GM03348 (cell line): ENCODE results near the gene GPRIN2.
"Not testable (repeated sequence)": the region's sequence is repeated elsewhere in the genome, so short reads cannot be mapped to it uniquely, and the experiment has no call there.

Experiments
- DNase-seq: peaks from one replicate; pipeline ENCODE4 v3.0.0; 2012; ENCODE audit warnings: low spot score

The GPRIN2 gene

GRCh38 chr10:46520941-46521340 lies 35.5 kb downstream of the GPRIN2 start:
- DNase-seq, result no peak

- DNase-seq, result no peak
These were observed 36.1 kb downstream of the GPRIN2 start for GRCh38 chr10:46520381-46520780.

- no peak for DNase-seq
These were observed 38.3 kb downstream of the GPRIN2 start for GRCh38 chr10:46518028-46518725.

- no peak for DNase-seq
These were observed 38.9 kb downstream of the GPRIN2 start for GRCh38 chr10:46517541-46517940.

- DNase-seq, result peak; percentile 91
These were observed 39.6 kb downstream of the GPRIN2 start for GRCh38 chr10:46516660-46517416.

GRCh38 chr10:46515793-46516192 lies 40.7 kb downstream of the GPRIN2 start:
- DNase-seq, result no peak

- no peak for DNase-seq
These were observed 41.1 kb downstream of the GPRIN2 start for GRCh38 chr10:46515366-46515765.

GRCh38 chr10:46514899-46515298 lies 41.6 kb downstream of the GPRIN2 start:
- no peak for DNase-seq

GRCh38 chr10:46514431-46514861 lies 42.0 kb downstream of the GPRIN2 start:
- DNase-seq, result no peak

- not testable (repeated sequence) for DNase-seq
These were observed 43.1 kb downstream of the GPRIN2 start for GRCh38 chr10:46513333-46513732.

- DNase-seq, result not testable (repeated sequence)
These were observed 43.7 kb downstream of the GPRIN2 start for GRCh38 chr10:46512725-46513124.

- DNase-seq, result not testable (repeated sequence)
These were observed 44.5 kb downstream of the GPRIN2 start for GRCh38 chr10:46512002-46512401.
